B cell (primary cell): Measurements from ENCODE around the gene UBE2R2.
"Not testable (repeated sequence)": the region's sequence is repeated elsewhere in the genome, so short reads cannot be mapped to it uniquely, and the experiment has no call there.

Experiments used
- EZH2 ChIP-seq: IDR thresholded peaks from 2 replicates; pipeline ENCODE4 v1.6.1; 2012; ENCODE audit warnings: borderline replicate concordance, low read depth, mild to moderate bottlenecking, moderate library complexity, low read length; ENCODE audit not compliant: insufficient read depth, poor library complexity, severe bottlenecking
- TF ChIP-seq, protein P1 (sequence below): fragments of 200-600 bp; IDR thresholded peaks from one replicate; pipeline ENCODE4 v1.8.0; 2022; ENCODE audit warnings: antibody characterized with exemption, mild to moderate bottlenecking

- TF ChIP-seq, protein P1, sequence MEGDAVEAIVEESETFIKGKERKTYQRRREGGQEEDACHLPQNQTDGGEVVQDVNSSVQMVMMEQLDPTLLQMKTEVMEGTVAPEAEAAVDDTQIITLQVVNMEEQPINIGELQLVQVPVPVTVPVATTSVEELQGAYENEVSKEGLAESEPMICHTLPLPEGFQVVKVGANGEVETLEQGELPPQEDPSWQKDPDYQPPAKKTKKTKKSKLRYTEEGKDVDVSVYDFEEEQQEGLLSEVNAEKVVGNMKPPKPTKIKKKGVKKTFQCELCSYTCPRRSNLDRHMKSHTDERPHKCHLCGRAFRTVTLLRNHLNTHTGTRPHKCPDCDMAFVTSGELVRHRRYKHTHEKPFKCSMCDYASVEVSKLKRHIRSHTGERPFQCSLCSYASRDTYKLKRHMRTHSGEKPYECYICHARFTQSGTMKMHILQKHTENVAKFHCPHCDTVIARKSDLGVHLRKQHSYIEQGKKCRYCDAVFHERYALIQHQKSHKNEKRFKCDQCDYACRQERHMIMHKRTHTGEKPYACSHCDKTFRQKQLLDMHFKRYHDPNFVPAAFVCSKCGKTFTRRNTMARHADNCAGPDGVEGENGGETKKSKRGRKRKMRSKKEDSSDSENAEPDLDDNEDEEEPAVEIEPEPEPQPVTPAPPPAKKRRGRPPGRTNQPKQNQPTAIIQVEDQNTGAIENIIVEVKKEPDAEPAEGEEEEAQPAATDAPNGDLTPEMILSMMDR: not testable (repeated sequence)
- not testable (repeated sequence) for TF ChIP-seq EZH2
Measured at GRCh38 chr9:33789429-33789828, 27.5 kb upstream of the UBE2R2 start.
